Astrocyte of the hippocampus (primary cell): Measurements from ENCODE around the gene TLR6.
A peak's percentile ranks its signal among the peaks of the same experiment; 100 is the strongest.

Source experiments
- DNase-seq: peaks from one replicate; pipeline ENCODE4 v3.0.0; 2011; ENCODE audit warnings: low read depth, low spot score

Gene TLR6

DNA sequence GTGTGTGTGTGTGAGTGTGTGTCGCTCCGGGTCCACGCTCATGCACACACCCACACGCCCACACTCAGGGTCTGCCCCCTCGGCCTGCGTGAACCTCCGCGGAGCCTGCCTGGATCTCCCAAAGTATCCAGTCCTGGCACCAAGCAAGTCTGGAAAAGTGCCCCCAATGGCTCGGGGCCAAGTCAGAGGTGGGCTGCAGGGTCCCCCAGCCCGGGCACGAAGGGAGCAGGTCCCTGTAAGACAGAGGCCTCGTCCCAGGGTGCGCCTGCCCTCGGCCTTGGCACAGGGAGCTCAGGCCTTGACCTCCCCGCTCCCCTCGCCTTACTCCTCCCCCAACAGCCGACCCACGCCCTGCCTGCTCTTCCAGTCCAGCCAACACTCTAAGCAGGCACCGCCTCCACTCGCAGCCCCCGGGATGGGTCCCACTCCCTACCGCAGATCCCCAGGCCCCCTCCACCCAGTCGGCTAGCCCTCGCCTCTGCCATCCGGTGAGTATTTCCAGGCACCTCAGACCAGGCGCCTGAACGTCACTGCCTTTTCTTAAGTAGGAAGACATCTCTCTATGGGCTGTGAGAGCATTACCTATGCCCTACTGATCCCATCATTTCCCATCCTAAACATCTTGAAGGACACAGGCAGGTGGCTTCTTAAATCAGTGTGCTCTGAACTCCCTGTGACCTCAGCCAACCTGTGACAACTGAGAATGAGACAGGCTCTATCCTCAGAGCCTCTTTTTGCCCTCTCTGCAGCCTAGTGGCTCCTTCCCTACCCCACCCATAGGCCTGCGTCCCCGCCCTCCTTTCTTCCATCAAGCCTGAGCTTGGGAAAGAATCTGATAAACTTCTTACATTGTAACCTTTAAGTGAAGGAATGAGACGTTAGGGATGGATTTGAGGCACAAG, 11.7 kb upstream of the TLR6 start:
- DNase-seq, result peak; percentile 55

DNA sequence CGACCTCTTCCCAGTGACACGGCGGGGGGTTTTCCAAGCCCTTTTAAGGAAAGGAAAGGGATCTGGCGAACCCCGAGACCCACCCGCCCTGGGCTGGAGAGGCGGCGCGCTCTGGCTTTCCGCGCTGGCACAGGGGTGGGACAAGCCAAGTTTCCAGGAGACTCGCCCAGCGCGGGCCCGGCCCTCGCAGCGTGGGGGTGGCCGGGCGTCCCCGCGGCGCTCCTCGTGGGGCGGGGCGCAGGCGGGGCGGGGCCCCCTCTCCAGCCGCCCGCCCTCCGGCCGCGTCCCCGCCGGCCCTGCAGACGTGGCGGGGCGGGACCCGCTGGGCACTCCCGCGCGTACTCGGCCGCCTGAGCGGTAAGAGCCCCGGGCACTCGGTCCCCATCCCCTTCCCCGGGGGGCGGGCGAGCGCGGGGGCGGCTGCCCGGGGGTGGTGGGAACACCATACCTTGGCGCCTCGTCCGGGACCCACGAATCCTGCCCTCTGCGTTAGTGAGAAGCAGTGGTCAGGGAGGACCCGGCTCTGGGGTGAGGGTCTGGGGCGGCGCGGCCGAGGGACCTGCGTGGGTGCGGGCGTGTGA, 11.0 kb upstream of the TLR6 start, which contains the start of gene FAM114A1:
TSS of gene FAM114A1 (plus strand) at position 329 of the 581 bp plus-strand sequence. CDS start 10,273 bp downstream, outside the sequence.
- DNase-seq, result peak; percentile 96

DNA sequence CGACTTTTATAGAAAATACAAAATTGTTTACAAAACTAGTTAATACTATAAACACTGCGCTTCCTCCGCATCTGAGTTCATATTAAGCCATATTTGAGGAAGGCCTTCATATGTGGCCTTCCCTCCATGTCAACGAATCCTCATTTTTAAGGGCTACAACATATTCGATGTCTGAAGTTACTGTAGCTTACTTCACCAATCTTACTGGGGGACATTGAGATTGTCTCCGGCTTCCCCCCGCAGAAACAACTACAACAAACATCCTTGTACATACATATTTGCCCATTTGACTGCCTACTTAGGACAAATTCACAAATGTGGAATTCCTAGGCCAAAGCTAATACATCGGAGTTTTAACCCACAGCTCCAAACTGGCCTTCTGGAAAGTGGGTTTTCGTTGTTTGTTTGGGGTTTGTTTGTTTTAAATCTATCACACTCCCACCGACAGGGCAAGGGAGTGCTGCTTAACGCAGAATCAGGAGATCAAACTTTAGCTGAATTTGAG, 10.4 kb upstream of the TLR6 start:
- no peak for DNase-seq

DNA sequence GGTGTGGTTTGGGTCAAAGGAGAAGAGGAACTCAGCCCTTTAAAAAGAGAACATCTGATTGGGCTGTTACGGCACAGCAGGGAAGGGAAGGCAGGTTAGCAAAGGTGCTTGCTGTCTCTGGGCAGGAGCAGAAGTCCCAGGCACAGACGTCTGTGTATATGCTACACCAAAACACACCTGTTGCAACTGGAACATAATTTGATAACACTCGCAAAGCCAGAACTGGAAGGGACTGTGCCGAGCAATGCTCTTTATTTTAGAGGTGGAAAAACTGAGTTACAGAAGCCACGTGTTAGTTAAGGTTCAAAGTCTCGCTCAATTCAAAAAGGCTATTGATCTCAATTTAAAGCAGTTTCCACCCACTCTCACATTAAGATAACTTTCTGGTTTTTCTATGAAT, 8.8 kb upstream of the TLR6 start:
- DNase-seq, result no peak

DNA sequence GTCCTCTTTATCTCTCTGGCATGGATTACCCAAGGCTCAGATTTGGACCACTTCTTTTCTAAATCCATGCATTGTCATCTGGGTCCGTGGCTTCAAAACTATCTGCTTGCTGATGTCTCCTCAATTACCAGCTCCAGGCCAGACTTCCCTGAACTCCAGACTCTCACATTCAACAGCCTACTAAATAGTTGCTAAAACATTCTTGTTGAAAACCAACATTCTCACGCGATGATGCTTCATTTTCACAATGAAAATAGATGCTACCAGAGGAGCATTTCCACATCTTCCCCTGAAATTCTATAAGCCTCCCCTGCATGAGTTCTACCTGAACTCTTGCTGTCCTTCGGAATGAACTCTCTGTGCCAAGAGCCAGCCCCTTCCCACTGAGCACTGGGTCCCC, 5.2 kb upstream of the TLR6 start:
- DNase-seq, result no peak

DNA sequence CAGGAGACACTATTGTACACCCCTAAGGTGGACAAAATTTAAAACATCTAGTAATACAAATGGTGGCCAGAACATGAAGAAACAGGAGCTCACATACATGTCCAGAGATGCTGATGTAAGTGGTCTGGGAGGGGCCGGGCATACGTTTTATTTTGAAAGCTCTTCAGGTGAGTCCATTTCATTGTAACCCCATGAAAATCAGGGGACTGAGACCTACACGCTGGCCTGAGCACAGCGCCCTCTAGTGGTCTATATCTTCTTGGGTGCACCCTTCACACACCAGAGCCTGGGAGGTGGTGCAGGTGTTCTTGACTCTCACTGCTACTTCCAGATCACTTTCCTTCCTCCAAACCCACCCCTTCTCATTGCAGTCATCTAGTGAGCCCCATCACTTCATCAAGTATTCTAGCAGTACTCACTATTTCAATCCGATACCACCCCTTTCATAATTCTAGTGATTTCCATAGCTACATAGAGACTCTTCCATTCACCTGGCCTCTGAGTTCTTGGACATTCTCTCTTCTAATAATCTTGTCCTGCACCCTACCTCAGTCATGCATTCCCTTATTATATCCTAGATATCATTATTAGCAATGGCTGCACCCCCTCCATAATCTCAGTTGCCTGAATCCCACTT, 4.3 kb upstream of the TLR6 start:
- peak; percentile 30 for DNase-seq

GRCh38 chr4:38859501-38859900, 2.9 kb upstream of the TLR6 start:
- DNase-seq, result no peak

DNA sequence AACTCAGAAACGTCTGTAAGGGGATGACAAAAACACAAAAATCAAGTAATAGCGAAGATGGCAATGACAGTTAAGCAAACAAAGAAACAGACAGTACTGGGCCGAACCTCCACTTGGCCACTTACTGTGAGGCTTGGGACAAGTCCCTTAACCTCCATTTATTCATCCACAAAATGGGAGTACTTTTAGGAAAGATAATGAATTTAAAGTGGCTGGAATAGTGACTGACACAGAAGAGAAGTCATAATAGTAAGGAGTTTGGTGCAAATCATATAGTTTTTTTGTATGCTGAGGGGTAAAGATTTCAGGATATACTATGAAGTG, 1.4 kb upstream of the TLR6 start:
- no peak for DNase-seq

DNA sequence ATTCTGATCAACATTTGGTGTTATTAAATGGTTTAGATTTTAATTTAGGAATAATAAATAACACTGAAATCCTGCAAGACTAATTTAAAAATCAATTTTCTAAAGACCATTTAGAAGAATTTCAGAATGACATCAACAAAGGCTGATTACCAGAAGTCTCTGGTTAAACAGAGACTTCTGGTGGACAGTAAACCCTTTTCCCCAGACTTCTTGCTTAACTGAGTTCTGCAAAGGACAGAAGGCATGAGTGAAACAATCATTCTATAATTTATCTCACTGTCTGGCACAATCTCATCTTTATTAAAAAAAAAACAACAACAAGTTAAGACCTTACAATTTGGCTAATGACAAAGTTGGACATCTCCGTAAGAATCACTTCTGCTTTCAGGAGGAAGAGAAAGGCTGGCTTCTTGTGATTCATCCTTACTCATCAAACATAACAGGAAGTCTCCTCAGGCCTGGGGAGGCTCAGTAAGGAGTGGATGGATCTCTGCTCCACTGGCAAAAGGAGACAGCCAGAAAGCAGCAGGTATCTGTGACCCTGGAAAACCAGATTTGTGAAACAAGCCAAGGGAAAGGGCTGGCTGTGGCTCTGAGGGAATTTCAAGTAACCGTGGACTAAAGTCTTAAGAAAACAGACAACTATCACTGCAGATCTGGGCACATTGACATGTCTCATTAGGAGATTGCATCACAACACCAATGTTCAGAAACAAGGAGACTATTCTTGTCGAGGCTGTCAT, 908 bp upstream of the TLR6 start:
- peak; percentile 66 for DNase-seq

DNA sequence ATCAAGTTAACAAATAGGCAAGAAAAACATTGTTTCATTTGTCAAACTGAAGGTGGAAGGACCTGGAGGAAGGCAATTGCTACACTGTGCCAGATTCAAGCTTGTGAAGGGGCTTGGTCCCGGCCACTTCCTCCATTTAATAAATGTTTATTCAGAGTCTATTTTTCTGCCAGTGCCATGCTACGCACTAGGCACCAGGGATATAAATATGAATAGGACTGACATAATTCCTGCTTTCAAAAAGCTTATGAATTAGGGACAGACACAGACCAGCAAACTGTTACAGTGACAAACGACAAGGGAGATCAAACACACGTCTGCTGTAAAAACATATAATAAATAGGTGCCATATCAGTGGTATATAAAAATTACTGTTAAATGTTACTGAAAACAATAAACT, 571 bp downstream of the TLR6 start:
- no peak for DNase-seq

DNA sequence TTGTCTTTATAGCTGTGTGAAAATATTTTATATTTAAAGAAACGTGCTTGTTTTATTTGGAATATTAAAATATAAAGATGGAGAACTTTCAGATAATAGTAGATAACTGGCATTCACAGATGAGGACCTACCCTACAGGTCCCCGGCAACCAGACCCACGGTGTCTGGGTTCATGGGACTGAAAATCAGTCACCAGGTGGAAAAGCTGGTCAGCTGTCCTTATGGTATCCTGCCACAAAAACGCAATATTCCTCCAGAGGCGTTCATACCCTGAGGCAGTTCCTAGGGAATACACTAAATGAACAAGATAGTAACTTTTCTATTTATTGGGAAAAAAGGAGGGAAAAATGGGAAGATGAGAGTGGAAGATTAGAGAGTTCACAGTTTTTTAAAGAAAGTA, 1.2 kb downstream of the TLR6 start:
- DNase-seq, result no peak

GRCh38 chr4:38846015-38846414, 10.6 kb downstream of the TLR6 start:
- DNase-seq, result no peak

DNA sequence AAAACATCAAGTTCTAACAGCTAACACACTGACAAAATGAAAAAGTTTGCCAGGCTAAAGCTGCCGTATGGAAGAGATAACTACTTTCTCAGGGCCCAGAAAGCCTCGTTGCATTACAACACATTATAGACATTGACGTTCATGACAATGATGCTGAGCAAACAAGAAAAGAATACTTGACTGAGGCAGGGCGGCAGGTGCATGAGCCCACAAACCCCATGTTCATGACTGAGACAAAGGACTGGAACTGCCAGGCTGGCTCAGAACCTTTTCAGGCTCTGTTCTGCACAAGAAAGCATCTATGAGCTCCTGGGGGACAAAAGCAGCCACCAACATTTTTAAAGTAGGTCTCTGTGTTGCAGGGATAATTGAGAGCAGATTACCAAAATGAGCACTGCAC, 13.6 kb downstream of the TLR6 start:
- DNase-seq, result no peak

DNA sequence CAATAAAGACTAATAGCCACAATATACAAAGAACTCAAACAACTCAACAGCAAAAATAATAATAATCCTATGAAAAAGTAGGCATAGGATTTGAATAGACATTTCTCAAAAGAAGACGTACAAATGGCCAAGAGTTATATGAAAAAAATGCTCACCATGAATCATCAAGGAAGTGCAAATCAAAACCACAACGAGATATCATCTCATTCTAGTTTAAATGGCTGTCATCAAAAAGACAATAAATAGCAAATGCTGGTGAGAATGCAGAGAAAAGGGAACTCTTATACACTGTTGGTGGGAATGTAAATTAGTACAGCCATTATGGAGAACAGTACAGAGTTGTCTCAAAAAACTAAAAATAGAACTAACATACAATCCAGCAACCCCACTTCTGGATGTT, 18.8 kb downstream of the TLR6 start:
- DNase-seq, result no peak

DNA sequence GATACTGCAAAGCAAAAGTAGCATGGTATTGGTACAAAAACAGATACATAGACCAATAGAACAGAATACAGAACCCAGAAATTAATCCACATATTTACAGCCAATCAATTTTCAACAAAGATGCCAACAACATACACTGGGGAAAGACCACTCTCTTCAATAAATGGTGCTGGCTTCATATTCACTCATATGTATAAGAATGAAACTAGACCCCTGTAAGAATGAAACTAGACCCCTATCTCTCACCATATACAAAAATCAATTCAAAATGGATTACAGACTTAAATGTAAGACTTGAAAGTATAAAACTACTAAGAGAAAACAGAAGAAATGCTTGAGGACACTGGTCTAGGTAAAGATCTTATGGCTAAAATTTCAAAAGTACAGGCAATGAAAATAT, 19.3 kb downstream of the TLR6 start:
- DNase-seq, result no peak

GRCh38 chr4:38834570-38834969, 22.0 kb downstream of the TLR6 start:
- no peak for DNase-seq

- DNase-seq, result no peak
These were observed 23.7 kb downstream of the TLR6 start for GRCh38 chr4:38832624-38833528.

GRCh38 chr4:38832206-38832605, 24.4 kb downstream of the TLR6 start:
- no peak for DNase-seq

- peak; percentile 16 for DNase-seq
These were observed 25.0 kb downstream of the TLR6 start for GRCh38 chr4:38831653-38832052.

DNA sequence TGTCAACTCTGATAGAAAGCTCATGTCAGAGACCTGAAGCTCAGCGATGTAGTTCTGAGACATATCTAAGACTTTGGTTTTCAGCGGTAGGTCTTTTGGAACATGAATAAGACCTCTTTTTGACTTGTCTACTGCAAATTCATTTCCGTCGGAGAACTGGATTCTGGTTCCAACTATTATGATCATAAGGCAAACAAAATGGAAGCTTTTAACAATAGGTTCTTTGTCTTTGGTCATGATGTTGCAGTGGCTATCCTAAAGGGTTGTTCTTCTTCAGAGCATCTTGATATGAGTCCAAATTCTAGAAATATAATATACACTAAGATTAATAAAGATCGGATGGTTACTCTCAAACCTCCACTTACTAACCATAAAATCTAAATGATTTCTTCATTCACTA, 27.4 kb downstream of the TLR6 start:
- no peak for DNase-seq

- DNase-seq, result no peak
These were observed 32.9 kb downstream of the TLR6 start for GRCh38 chr4:38823766-38824165.
